GM12878 (cell line): ENCODE results near the gene ULBP1.
"Not testable (repeated sequence)": the region's sequence is repeated elsewhere in the genome, so short reads cannot be mapped to it uniquely, and the experiment has no call there.

Source experiments
- CEBPB ChIP-seq, 2 experiments: fragments of 150-350 bp in 1 of 2; IDR thresholded peaks; 2 replicates each; pipeline ENCODE4 v1.6.1; 2012 to 2014; ENCODE audit warnings: low read depth in 2 of 2, low read length in 2 of 2, borderline replicate concordance in 1 of 2, inconsistent platforms in 1 of 2
- EED ChIP-seq: sonication (generic); IDR thresholded peaks from 2 replicates; pipeline ENCODE4 v1.6.1; 2016; ENCODE audit warnings: antibody characterized with exemption, low read depth
- EP300 ChIP-seq, 2 experiments: fragments of 150-350 bp in 1 of 2; IDR thresholded peaks; 2 replicates each; pipeline ENCODE4 v1.6.1; 2011 to 2012; ENCODE audit warnings: low read depth in 2 of 2, low read length in 2 of 2, borderline replicate concordance in 1 of 2, improper control_type of control experiment in 1 of 2, inconsistent platforms in 1 of 2; ENCODE audit not compliant: control insufficient read depth in 1 of 2
- KLF5 ChIP-seq: fragments of 450-650 bp; IDR thresholded peaks from 2 replicates; pipeline ENCODE4 v1.6.1; 2014; ENCODE audit warnings: mild to moderate bottlenecking; ENCODE audit not compliant: partially characterized antibody
- NBN ChIP-seq: fragments of 450-650 bp; IDR thresholded peaks from 2 replicates; pipeline ENCODE4 v1.6.1; 2016
- POLR2A ChIP-seq: IDR thresholded peaks from 2 replicates; pipeline ENCODE4 v1.6.1; 2011; ENCODE audit warnings: low read depth, mild to moderate bottlenecking, low read length
- TAF1 ChIP-seq: IDR thresholded peaks from 2 replicates; pipeline ENCODE4 v1.6.1; 2011; ENCODE audit warnings: mild to moderate bottlenecking, low read depth, low read length, borderline replicate concordance
- TF ChIP-seq, protein P1 (sequence below), 3 experiments: IDR thresholded peaks in 2 of 3; conservative IDR thresholded peaks in 1 of 3; 2 replicates each; pipeline ENCODE4 v1.5.1; 2011; ENCODE audit warnings: low read depth in 3 of 3, low read length in 3 of 3, mild to moderate bottlenecking in 3 of 3, control low read depth in 2 of 3, moderate library complexity in 2 of 3, inconsistent platforms in 1 of 3, mixed read lengths in 1 of 3; ENCODE audit not compliant: control insufficient read depth in 2 of 3, insufficient read depth in 1 of 3; ENCODE audit errors: extremely low read depth in 1 of 3
- TF ChIP-seq, protein P2 (sequence below): IDR thresholded peaks from 2 replicates; pipeline ENCODE4 v1.6.1; 2011; ENCODE audit warnings: mild to moderate bottlenecking, low read depth, low read length, moderate library complexity; ENCODE audit not compliant: insufficient replicate concordance
- TF ChIP-seq, protein P3 (sequence below): IDR thresholded peaks from 2 replicates; pipeline ENCODE4 v1.6.1; 2011; ENCODE audit warnings: low read depth, mild to moderate bottlenecking, low read length, moderate library complexity, borderline replicate concordance; ENCODE audit errors: extremely low read depth

DNA sequence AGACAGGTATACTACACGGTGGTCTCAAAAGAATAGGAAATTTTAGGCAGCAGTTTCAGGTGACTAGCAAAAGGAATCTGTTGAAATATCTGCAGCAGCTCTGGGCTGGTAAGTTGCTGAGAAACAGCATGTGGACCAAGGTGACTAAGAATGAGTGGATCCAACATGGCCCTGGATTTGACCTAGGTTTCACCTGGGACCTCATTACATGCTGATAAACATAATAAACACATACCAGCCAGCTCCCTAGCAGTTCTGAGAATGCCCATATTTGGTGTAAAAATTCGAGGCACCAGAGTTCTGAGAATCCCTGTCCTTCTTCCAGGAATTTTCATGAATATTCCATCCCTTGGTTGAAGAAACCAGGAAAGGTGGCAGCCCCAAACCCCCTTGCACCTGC is 10.4 kb upstream of the ULBP1 start:
- not testable (repeated sequence) for TF ChIP-seq POLR2A; NBN; EED; TAF1; KLF5; EP300 (IDR thresholded peaks at IDR 0.05; ENCODE audit: borderline replicate concordance in 1 of 2, control insufficient read depth in 1 of 2, low read depth in 2 of 2, low read length in 2 of 2); CEBPB (IDR thresholded peaks at IDR 0.05; ENCODE audit: borderline replicate concordance in 1 of 2, low read depth in 2 of 2, low read length in 2 of 2)
- TF ChIP-seq, protein P1, sequence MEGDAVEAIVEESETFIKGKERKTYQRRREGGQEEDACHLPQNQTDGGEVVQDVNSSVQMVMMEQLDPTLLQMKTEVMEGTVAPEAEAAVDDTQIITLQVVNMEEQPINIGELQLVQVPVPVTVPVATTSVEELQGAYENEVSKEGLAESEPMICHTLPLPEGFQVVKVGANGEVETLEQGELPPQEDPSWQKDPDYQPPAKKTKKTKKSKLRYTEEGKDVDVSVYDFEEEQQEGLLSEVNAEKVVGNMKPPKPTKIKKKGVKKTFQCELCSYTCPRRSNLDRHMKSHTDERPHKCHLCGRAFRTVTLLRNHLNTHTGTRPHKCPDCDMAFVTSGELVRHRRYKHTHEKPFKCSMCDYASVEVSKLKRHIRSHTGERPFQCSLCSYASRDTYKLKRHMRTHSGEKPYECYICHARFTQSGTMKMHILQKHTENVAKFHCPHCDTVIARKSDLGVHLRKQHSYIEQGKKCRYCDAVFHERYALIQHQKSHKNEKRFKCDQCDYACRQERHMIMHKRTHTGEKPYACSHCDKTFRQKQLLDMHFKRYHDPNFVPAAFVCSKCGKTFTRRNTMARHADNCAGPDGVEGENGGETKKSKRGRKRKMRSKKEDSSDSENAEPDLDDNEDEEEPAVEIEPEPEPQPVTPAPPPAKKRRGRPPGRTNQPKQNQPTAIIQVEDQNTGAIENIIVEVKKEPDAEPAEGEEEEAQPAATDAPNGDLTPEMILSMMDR (IDR thresholded peaks at IDR 0.05 in 2 of 3, conservative IDR thresholded peaks at IDR 0.05 in 1 of 3; ENCODE audit: control insufficient read depth in 2 of 3, extremely low read depth in 1 of 3, insufficient read depth in 1 of 3, low read depth in 3 of 3, low read length in 3 of 3), result not testable (repeated sequence)
- TF ChIP-seq, protein P2, sequence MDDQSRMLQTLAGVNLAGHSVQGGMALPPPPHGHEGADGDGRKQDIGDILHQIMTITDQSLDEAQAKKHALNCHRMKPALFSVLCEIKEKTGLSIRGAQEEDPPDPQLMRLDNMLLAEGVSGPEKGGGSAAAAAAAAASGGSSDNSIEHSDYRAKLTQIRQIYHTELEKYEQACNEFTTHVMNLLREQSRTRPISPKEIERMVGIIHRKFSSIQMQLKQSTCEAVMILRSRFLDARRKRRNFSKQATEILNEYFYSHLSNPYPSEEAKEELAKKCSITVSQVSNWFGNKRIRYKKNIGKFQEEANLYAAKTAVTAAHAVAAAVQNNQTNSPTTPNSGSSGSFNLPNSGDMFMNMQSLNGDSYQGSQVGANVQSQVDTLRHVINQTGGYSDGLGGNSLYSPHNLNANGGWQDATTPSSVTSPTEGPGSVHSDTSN, result not testable (repeated sequence)
- TF ChIP-seq, protein P3, sequence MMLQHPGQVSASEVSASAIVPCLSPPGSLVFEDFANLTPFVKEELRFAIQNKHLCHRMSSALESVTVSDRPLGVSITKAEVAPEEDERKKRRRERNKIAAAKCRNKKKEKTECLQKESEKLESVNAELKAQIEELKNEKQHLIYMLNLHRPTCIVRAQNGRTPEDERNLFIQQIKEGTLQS, result not testable (repeated sequence)
